HG02759 (cell line): ENCODE data around the gene PDGFA.

Experiments used
- ATAC-seq: cut with Tn5 transposase; IDR thresholded peaks from one replicate; pipeline ENCODE4 v1.9.1; 2021; ENCODE audit warnings: mild to moderate bottlenecking, moderate library complexity; ENCODE audit not compliant: unreplicated experiment

PDGFA gene

DNA sequence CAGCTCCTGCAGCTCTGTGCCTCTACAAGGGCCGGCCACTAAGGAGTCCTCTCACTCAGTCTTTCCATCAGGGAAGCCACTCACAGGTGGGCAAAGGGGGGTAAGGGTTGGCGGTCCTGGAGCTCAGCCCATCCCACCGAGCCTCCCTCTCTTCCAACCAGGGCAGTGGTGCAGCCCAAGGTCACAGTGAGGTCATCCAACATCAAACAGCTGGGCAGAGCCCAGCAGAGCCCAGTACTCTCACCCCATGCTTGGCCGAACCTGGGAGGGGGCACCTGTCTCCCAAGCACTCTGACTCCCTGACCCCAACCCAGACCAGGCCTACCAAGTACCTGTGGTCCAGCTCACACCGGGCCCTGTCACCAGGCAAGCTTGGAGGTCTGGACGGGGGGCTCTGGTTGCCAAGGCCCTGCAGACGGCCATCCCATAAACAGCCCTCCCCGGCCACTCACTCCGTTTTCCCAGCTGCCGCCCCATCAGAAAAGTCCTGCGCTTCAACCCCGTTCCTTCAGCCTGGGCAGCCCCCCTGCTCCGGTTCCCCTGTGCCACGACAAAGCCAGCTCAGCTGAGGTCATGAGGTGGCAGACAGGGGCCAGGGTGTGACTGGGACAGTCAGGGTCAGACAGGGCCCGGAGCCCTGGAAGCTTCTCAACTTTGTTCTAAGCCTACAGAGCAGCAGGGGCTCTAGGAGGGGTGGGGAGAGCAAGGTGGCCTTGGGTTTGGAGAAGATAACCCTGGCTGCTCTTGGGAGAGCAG is 27.5 kb downstream of the PDGFA start:
- no peak for ATAC-seq

DNA sequence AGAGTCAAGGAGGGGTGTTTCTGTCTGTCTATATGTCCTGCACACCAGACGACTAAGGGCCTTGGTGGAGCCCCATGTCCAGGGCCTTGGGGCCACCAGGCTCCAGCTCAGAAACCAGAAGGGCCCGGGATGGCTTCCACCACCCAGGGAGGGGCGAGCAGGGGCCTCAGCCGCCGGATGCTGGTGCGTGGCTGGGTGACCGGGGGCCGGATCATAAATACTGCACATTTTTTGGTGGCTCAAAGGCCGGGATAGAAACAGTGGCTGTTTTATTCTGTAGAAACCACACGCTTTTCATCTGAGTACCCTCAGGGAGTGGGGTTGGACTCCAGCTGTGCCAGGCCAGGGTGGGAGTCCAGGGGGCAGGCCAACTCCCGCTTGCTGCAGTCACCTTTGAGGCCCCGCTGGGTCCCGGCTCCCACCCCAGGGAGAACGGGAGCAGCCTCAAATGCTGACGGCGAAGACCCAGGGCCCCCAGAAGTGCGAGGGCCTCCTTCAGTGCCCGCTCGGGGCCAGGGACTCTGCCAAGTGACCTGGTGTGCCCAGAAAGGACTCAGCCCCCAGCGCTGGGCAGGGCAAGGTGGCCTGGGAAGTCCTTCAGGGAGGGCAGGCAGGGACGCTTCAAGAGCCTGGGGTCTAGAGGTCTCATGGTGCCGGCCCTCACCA is 28.2 kb downstream of the PDGFA start:
- no peak for ATAC-seq

DNA sequence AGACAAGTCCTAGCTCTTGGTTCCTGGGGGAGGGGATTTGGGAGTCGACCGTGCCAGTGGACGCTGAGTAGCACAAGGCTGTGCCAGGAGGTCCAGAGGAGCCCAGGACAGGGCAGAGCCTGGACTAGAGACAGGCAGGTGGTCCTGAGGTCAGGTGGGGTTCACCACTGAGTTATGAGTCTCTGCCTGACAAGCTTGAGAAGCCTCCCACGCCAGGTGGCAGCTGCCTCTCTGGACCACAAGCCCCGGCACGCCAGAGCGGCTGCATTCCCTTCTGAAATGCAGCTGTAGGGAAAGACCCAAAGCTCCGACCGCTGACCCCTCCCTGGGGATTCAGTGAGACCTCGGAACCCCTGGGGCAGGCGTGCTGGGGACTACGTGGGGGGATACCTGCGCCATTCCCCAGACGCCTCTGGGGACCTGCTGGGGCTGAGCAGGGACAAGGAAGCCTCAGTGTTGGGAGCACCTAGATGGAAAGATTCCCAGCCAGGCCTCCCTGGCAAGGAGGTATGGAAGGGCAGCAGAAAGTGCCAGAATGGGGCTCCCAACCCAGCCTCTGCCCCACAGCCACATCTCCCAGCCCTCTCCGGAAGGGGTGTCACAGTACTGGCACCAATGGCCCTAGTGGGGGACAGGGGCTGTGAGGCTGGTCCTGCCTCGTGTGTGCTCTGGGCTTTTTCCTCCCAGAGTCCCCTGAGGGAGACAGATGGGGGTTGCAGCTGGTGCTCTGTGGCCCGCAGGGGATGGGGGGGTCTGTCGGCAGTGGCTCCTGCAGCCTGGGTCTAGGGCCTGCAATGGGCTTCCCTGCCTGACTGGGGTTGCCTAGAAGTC is 29.0 kb downstream of the PDGFA start:
- ATAC-seq: peak; percentile 60

DNA sequence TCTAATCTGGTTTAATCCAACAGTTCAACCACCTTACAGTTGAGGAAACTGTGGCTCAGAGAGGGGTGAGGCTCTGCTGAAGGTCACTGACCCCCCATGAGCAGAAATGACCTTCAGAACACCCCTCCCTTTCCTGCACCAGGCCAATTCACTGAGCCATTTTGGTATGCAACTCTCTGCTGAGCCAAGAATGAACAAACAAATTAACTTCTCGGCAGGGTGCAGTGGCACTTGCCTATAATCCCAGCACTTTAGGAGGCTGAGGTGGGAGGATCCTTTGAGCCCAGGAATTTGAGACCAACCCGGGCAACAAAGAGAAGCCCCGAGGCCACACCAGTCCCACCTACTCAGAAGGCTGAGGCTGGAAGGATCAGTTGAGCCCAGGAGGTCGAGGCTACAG is 29.8 kb downstream of the PDGFA start:
- no peak for ATAC-seq

DNA sequence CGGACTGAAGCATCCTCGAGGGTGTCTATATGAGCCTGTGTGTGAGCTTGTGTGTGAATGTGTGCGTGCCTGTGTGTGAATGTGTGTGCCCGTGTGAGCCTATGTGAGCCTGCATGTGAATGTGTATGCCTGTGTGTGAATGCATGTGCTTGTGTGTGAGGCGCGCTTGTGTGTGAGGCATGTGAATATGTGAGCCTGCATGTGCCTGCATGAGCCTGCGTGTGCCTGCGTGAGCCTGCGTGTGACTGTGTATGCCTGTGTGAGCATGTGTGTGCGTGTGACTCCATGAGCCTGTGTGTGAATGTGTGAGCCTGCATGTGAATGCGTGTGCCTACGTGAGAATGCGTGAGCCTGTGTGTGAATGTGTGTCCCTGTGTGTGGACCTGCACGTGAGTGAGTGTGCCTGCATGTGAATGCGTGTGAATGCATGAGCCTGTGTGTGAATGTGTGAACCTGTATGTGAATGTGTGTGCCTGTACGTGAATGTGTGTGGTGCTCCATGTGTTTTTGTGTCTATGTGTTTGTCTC is 33.4 kb downstream of the PDGFA start:
- ATAC-seq: no peak

DNA sequence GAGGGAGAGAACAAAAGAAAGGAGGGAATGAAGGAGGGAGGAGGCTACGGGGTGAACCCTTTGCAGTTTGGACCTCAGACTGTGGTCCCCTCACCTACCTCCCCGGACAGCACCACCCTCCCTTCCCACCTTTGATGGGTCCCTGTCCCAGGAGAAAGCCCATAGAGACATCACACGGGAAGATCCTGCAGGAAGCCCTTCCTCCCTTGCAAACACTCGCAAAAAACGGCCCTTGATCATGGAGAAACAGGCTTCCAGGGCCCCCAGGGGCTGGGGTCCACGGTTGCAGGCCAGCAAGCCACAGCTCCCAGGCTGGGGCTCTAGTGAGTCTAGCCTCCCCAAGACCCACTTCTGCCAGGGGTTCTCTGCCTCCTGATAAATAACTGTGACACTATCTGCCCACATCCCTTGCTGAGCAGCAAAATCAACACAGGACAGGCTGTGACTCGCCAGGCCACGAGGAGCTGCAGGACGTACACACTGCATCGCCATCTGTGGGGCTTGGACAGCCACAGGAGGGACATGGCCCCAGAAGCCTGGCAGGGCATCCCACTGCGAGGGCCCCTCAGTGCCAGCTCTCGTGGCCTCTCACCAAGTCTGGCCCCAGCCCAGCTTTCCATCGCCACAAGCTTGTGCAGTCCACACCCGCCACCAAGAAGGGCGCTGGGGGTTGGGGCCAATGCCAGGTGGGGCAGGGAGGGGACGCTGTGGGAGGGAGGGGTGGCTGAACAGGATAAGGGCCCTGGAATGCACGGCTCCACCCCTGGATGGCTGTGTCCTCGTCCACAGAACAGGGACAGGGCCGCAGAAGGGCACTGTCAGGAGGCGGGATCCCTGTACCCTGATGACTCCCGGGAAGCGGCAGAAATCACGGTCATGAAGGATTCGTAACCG is 34.2 kb downstream of the PDGFA start:
- no peak for ATAC-seq

DNA sequence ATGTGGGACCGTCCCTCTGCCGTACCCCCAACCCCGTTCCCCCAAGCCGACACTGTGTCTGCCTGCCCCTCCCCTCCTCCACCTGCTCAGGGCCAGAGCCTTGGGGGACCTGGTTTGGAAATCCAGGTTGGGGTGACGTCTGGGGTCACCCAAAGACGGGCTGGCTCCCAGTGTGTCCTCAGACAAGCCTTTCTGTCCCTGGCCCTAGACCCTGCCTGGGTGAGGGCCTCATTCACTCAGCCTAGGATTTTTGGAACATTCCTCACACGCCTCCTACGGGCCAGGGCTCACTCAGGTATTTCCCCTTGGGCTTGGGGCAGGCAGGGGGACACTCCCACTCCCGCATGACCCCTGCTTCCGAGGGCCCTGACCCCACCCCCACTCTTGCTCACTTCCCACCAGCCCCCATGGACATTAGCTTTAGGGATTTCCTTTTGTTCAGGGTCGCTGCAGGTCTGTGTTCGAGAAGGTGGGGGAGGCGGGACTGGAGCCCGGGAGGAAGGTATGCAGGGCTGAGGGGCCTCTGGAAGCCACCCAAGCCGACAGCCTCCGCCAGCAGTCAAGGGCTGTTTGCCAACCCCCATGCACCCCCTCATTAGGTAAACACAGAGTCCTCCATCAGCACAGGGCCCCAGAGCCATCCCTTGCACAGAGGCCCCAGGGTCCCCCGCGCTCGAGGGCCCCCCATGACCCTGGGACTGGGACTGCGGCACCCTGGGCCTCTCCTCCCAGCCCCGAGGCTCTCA is 35.1 kb downstream of the PDGFA start:
- no peak for ATAC-seq

DNA sequence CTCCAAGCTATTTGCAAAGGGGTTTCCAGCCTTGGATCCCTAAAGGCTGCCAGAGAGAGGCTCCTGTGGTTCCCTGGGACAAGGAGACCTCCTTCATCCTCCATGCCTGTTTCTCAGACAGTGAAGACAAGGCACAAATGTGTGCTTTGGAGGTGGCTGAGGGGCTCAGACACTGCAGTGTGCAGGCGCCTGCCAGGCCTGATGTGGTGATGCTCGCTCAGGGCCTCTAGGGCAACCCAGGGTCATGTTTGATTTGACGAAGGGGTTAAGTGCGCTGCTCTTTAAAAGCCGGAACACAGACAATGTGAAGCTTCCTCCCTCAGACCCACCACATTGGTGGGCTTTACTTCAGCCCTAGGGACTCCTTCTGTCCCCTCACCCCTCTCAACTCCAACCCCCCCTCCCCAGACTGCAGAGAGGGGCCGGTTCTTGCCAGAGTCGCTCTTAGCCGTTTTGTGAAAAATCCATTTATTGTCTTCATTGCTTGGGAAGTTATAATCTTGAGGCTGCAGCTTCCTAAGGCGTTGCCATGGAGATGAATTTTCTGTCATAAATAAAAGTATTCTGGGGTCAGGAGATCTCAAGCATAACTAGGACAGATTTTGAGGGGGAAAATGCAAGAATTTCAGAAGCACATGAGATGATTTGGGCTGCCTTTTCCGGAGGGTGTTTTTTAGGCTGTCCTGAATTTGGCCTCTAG is 35.8 kb downstream of the PDGFA start:
- ATAC-seq: no peak

DNA sequence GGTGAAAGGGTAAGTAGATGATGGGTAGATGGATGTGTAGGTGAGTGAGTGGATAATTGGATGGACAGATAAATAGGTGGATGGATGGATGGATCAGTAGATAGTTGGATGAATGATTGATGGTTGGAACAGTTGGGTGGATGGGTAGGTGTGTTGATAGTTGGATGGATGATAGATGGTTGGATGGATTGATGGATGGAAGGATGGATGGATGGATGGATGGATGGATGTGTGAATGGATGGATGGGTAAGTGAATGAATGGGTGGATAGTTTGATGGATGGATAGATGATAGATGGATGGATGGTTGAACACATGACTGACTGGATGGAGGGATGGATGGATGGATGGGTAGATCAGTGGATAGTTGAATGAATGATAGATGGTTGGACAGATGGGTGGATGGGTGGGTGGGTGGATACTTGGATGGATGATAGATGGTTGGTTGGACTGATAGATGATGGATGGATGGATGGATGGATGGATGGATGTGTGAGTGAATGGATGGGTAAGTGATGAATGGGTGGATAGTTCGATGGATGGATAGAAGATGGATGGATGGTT is 37.0 kb downstream of the PDGFA start:
- ATAC-seq: no peak

DNA sequence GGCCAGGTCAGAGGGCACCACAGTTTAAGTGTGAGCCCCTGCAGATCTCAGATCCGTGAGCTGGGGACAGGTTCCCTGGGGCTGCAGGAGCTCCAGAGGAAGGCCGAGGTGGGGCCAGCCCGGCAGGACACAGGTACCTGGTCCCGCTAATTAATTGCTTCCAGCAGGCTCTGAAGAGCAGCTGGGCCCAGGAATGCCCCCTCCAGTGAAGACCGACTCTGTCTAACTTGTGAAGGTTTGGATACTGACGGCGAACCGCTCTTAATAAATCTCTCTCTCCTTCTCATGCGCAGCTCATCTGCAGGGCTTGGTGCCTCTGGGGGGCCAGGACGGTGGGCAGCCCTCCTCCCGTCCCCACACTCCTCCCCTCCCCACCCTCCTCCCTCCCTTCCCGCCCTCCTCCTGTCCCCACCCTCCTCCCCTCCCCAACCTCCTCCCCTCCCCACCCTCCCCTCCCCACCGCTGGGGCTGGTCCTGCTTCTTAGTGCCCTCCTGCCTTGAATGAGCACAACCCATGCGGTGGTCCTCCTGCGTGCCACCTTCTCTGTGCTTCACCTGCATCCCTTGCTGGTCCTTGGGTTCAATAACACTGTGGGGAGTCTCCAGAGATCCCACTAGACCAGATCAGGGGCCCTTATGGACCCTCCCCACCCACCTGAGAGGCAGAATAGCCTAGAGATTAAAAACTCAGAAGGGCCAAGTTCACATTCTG is 38.3 kb downstream of the PDGFA start:
- no peak for ATAC-seq

DNA sequence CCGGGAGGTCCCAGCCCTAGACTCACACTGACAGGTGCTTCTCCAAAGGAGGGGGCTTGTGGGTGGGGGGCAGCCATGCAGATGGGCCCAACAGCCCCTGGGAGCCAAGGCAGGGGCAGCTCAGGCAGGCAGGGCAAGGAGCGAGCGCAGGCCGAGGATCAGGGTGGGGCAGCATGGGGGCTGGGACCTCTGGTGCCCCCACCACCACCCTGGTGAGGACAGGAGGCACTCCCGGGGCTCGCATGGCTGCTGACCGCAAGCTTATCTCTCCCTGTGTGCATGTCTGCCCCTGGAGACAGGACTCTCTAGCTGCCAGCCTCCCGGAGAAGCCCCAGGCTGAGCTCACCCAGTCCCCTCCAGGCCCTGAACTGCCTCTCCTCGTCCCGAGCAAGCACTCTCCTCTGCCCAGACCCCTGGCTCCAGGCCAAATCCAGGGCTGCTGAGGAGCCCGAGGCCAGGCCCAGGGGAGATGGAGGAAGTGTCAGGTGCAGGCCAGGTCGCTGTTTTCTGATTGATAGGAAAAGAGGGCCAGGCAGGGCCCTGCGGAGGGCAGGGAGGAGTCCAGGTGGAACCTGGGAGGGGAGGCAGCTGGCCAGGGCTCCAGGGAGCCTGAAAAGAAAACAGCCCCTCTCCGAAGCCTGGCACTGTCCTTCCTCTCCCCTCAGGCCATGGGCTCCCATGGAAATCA is 39.0 kb downstream of the PDGFA start:
- no peak for ATAC-seq

DNA sequence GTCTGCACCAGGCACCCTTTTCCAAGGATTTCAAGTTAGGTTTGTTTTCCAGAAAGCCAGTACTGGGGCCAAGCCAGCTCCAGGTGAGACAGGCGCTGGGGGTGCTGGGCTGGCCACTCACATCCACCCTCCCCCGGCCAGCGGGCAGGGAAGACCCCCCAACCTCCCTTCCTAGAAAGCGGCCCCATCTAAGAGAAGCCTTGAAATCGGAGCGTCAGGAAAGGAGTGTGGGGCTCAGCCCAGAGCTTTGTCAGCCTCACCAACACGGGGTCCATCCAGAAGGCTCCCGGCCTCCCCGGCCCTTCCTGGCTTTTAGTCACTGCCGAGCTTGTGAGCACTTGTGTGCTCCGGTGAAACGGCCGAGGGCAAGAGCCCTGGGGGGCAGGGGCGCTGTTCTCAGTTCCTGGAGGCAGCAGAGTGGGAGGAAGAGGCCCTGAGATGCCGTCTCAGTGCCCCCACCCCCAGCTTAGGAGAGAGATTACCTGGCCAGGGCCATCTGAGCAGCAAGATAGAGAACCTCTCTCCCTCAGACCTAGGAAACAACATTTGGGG is 39.6 kb downstream of the PDGFA start:
- no peak for ATAC-seq

DNA sequence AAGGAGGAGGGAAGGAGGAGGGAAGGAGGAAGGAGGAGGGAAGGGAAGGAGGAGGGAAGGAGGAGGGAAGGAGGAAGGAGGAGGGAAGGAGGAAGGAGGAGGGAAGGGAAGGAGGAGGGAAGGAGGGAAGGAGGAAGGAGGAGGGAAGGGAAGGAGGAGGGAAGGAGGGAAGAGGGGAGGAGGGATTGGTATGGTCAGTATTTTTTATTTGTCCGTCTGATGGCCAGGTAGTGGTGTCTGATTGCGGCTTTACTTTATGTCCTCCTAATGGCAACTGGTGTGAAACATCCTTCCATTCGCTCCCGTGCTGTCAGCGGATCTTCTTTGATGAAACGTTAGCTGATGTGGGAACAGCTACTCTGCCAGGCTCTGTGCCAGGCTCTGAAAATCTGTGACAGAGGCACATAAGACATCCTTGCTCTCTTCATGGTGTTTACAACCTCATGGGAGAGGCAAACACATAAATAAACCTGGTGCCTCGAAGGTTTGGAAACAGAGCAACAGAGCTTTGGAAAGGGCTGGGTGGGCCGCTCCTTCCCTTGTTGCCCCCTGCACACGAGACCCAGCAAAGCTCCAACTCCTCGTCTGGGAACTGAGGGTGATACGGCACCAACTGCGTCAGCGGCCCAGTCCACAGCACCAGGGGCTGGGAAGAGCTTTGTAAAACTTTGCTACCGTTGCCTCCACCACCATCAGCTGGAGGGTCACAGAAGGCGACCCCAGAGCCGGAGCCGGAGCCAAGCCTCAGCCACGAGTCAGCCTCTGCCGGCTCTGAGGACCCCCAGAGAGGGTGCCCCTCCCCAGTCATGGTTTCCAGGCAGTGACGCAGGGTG is 40.3 kb downstream of the PDGFA start:
- ATAC-seq: no peak

DNA sequence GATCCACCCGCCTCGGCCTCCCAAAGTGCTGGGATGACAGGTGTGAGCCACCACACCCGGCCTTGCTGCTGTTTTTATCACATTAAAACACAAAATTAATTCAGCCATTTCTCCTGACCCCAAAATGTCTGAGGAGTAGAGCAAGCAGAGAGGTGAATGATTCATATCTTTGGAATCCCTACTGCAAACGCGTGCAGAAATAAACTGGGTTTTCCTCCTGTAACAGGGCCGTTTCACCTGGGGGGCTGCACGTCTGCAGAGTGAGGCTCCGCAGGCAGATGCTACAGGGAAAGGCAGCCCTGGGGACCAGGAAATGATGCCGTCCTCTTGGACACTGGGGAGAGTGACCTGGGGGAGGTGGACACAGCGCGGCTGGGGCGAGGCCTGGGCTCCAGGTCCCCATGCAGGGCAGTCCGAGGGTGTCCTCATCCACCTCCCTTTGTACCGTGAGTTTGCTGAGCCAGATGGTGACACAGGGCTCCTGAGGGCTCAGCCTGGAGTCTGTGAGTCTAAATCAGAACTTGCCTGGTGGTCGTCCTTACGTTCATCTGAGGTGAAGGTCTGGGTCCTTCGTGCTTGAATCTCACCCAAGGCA is 41.9 kb downstream of the PDGFA start:
- no peak for ATAC-seq

DNA sequence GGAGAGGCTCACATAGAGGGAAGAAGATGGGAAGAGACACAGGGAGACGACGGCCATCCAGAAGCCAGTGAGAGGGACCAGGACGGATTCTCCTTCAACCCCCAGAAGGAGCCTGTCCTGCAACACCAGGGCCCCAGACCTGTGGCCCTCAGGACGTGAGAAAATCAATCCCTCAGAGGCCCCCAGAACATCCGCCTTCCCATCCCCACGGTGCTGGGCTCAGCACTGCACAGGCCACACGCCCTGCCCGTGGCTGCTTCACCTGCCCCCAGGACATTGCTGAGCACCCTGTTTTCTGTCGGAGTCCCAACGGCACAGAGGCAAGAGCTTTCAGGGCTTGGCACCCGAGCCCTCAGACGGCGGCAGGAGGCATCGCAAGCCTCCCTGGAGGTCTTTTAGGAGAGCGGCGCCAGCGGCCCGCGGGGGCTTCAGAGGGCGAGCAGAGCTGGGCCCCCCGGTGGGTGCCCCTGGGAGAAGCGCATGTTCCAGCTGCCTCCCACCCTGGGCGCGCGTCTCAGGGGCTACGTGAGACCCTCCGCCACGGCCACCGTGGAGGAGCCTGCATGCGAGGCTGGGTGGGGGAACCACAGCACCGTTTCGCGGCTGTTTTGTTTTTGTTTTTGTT is 42.8 kb downstream of the PDGFA start:
- no peak for ATAC-seq
